SK-N-SH (cell line): ENCODE measurements around the gene NBEAL2. TPM values are rescaled to one million over a fixed set of nuclear protein-coding genes. Genes with fewer than 3 reads are reported as not detected.

Experiments
- CTCF ChIA-PET: fragments of 300-600, 350-600 bp; formaldehyde crosslinking; extraction: SDS; loops from one replicate; lab custom pipeline; 2021; lab: Yijun Ruan, JAX
- POLR2A ChIA-PET: fragments of 350-600 bp; sonication (Branson Sonifier 250); formaldehyde crosslinking; extraction: SDS; loops from one replicate; lab custom pipeline; 2020; ENCODE audit warnings: antibody characterized with exemption, inconsistent platforms; lab: Yijun Ruan, JAX
- DNase-seq: peaks from one replicate; pipeline ENCODE4 v3.0.0; 2012
- H2AFZ ChIP-seq: fragments of 200-600 bp; sonication (generic); 2 replicates; pipeline ENCODE4 v1.8.1; 2016; ENCODE audit warnings: antibody characterized with exemption, mild to moderate bottlenecking, low read depth
- H3F3A ChIP-seq: fragments of 200-600 bp; sonication (generic); replicated peaks from 2 replicates; pipeline ENCODE3; 2016; ENCODE audit warnings: antibody characterized with exemption, mild to moderate bottlenecking; ENCODE audit not compliant: insufficient read depth
- H3K27ac ChIP-seq, 2 experiments: fragments of 200-500 bp in 1 of 2; fragments of 200-600 bp in 1 of 2; sonication (Bioruptor generic) in 1 of 2; sonication (generic), shearing (Covaris generic) in 1 of 2; 2 replicates each; pipeline versions ENCODE4 v1.5.1 to v1.6.1; 2014 to 2016; ENCODE audit warnings: low read depth in 2 of 2, inconsistent platforms in 1 of 2, low read length in 1 of 2, mild to moderate bottlenecking in 1 of 2, mixed read lengths in 1 of 2
- H3K27me3 ChIP-seq: fragments of 200-600 bp; sonication (generic), shearing (Covaris generic); 2 replicates; pipeline ENCODE4 v1.6.1; 2016; ENCODE audit warnings: mixed run types; ENCODE audit not compliant: insufficient read depth
- H3K36me3 ChIP-seq, 2 experiments: fragments of 200-500 bp in 1 of 2; fragments of 200-600 bp in 1 of 2; sonication (Bioruptor generic) in 1 of 2; sonication (generic) in 1 of 2; replicated peaks in 1 of 2; 2 replicates each; pipeline versions ENCODE3 to v1.5.1; 2014 to 2016; ENCODE audit warnings: low read length in 1 of 2, mild to moderate bottlenecking in 1 of 2; ENCODE audit not compliant: insufficient read depth in 2 of 2, control insufficient read depth in 1 of 2
- H3K4me1 ChIP-seq, 2 experiments: fragments of 200-500 bp in 1 of 2; fragments of 200-600 bp in 1 of 2; sonication (Bioruptor generic) in 1 of 2; sonication (generic), shearing (Covaris generic) in 1 of 2; 2 replicates each; pipeline versions ENCODE4 v1.5.1 to v1.6.1; 2014 to 2016; ENCODE audit warnings: low read depth in 1 of 2, low read length in 1 of 2, mixed run types in 1 of 2; ENCODE audit not compliant: insufficient read depth in 2 of 2, control insufficient read depth in 1 of 2
- H3K4me2 ChIP-seq: fragments of 200-600 bp; sonication (generic), shearing (Covaris generic); 2 replicates; pipeline ENCODE4 v1.6.1; 2017; ENCODE audit warnings: mixed run types
- H3K4me3 ChIP-seq, 2 experiments: fragments of 200-500 bp in 1 of 2; fragments of 200-600 bp in 1 of 2; sonication (Bioruptor generic) in 1 of 2; sonication (generic), shearing (Covaris generic) in 1 of 2; 2 replicates each; pipeline versions ENCODE4 v1.5.1 to v1.8.1; 2014 to 2016; ENCODE audit warnings: low read depth in 2 of 2, inconsistent platforms in 1 of 2, low read length in 1 of 2, mild to moderate bottlenecking in 1 of 2, mixed read lengths in 1 of 2, moderate library complexity in 1 of 2
- H3K79me2 ChIP-seq: fragments of 200-600 bp; sonication (generic); 2 replicates; pipeline ENCODE4 v1.8.1; 2017; ENCODE audit warnings: mild to moderate bottlenecking; ENCODE audit not compliant: insufficient read depth
- H3K9ac ChIP-seq: fragments of 200-600 bp; sonication (generic); 2 replicates; pipeline ENCODE4 v1.6.1; 2017; ENCODE audit warnings: mixed run types
- H3K9me2 ChIP-seq: fragments of 200-600 bp; sonication (generic); 2 replicates; pipeline ENCODE4 v1.6.1; 2017; ENCODE audit warnings: mixed run types
- H3K9me3 ChIP-seq: fragments of 200-600 bp; sonication (generic); 2 replicates; pipeline ENCODE4 v1.6.1; 2017; ENCODE audit warnings: mixed run types, mild to moderate bottlenecking, moderate library complexity
- H4K20me1 ChIP-seq: fragments of 200-600 bp; sonication (generic); 2 replicates; pipeline ENCODE4 v1.6.1; 2017; ENCODE audit warnings: mild to moderate bottlenecking, mixed run types; ENCODE audit not compliant: insufficient read depth
- CHD2 ChIP-seq: fragments of 150-350 bp; IDR thresholded peaks from 2 replicates; pipeline ENCODE4 v1.6.1; 2018; ENCODE audit warnings: low read length; ENCODE audit not compliant: partially characterized antibody
- ELF1 ChIP-seq: IDR thresholded peaks from 2 replicates; pipeline ENCODE4 v1.4.0; 2012
- EP300 ChIP-seq, 2 experiments: IDR thresholded peaks; 2 replicates each; pipeline versions ENCODE4 v1.4.0 to v1.6.1; 2012; ENCODE audit warnings: borderline replicate concordance in 1 of 2, low read depth in 1 of 2, low read length in 1 of 2
- EZH2phosphoT487 ChIP-seq: fragments of 200-600 bp; sonication (generic); IDR thresholded peaks from 2 replicates; pipeline ENCODE4 v1.6.1; 2017; ENCODE audit warnings: low read depth, mixed run types, mild to moderate bottlenecking, antibody characterized with exemption, moderate library complexity, borderline replicate concordance
- FOSL2 ChIP-seq: IDR thresholded peaks from 2 replicates; pipeline ENCODE4 v1.4.0; 2012; ENCODE audit warnings: low read depth, mild to moderate bottlenecking, moderate library complexity, borderline replicate concordance
- FOXJ3 ChIP-seq: sonication (generic); formaldehyde crosslinking; IDR thresholded peaks from 2 replicates; pipeline ENCODE4 v1.5.1; 2020; ENCODE audit warnings: mild to moderate bottlenecking, missing genetic modification reagents
- GABPA ChIP-seq: IDR thresholded peaks from 2 replicates; pipeline ENCODE4 v1.4.0; 2012; ENCODE audit warnings: low read depth, mild to moderate bottlenecking
- GATA2 ChIP-seq: sonication (generic); formaldehyde crosslinking; IDR thresholded peaks from 2 replicates; pipeline ENCODE4 v1.5.0; 2020; ENCODE audit warnings: mild to moderate bottlenecking, missing genetic modification reagents
- MEF2A ChIP-seq: IDR thresholded peaks from 2 replicates; pipeline ENCODE4 v1.4.0; 2012; ENCODE audit warnings: low read depth, borderline replicate concordance
- RCOR1 ChIP-seq: fragments of 150-350 bp; IDR thresholded peaks from 2 replicates; pipeline ENCODE4 v1.6.1; 2017; ENCODE audit warnings: antibody characterized with exemption, low read length
- SIN3A ChIP-seq: IDR thresholded peaks from 2 replicates; pipeline ENCODE4 v1.6.1; 2012; ENCODE audit warnings: low read depth, mild to moderate bottlenecking, low read length, moderate library complexity, borderline replicate concordance
- SMC3 ChIP-seq: IDR thresholded peaks from 2 replicates; pipeline ENCODE4 v1.6.1; 2012; ENCODE audit warnings: low read depth, low read length, improper control_type of control experiment
- TAF1 ChIP-seq: IDR thresholded peaks from 2 replicates; pipeline ENCODE4 v1.6.1; 2012; ENCODE audit warnings: low read depth, mild to moderate bottlenecking, low read length, moderate library complexity, borderline replicate concordance
- WGBS: methylation state at CpG from one replicate; pipeline ENCODE4 v1.1.6; 2017; ENCODE audit warnings: low lambda C conversion rate; 5-methylcytosine and 5-hydroxymethylcytosine counted together
- polyA plus RNA-seq, 3 experiments: library from polyadenylated mRNA; depleted of rRNA; stranded (reverse); fragments of >200 nt; gene quantifications; 2 replicates each; pipeline ENCODE4 v1.2.3, GENCODE V29; 2012
- TF ChIP-seq, protein P1 (sequence below): fragments of 150-350 bp; IDR thresholded peaks from 2 replicates; pipeline ENCODE4 v1.6.1; 2017; ENCODE audit warnings: antibody characterized with exemption, low read length, low read depth, borderline replicate concordance
- TF ChIP-seq, protein P2 (sequence below): IDR thresholded peaks from 2 replicates; pipeline ENCODE4 v1.6.1; 2012; ENCODE audit warnings: mild to moderate bottlenecking, low read depth, low read length, moderate library complexity

The NBEAL2 gene
- polyA plus RNA-seq, 1 of the 3 experiments (the other 2 are of a cell fraction): 20.3 TPM

DNA sequence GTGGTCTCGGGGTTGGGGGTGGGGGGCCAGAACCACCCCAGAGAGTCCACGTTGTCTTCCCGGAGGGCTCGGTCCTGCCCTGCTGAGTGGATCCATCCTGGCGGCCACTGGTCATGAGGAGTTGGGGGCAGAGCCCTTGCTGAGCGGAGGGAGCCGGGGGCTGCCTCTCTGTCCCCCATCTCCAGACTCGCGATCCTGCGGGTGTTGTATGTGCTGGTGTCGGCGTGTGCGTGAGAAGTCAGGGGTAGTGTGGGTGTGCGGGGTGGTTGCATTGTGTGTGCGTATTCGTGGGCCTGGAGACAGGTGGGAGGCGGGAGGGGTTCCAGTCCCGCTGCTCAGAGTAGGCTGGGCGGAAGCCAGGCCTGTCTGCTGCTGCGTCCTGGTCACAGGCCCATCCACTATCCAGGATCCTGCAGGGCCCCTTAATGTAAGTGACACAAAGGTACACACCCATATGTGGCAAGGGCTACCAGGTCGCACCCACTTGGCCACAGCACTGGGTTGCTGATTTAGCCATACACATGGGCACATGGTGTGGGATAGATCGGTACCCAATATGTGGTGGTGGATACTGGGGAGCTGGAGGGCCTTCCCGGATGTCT lies 30.7 kb downstream of the NBEAL2 start:
- no peaks in the 10 kb centered on the region for H3F3A ChIP-seq
- POLR2A ChIA-PET: interaction anchor here (0.6 to 1.2 kb wide), 2 partner anchors 34 to 370 kb away, joined by 3 read pairs; partner anchors contain the start of gene PTPN23
- 90% methylated on average over 19 of the region's 23 CpGs for WGBS
- no peak overlapping the region for H3K27ac ChIP-seq
- CTCF ChIA-PET: interaction anchor here (1.0 to 2.2 kb wide), 3 partner anchors 40 to 100 kb away, joined by 3 to 5 read pairs (median 3); no protein-coding TSS in a partner anchor
- no peaks in the 10 kb centered on the region for H4K20me1 ChIP-seq
- no peaks in the 10 kb centered on the region for H3K27me3 ChIP-seq
- H3K4me2 ChIP-seq: peak overlapping the region; percentile 89; the same call in 1 of the 2 replicates
- no peak for TF ChIP-seq GATA2 (CRISPR knock-in tag)
- TF ChIP-seq MEF2A: no peak
- TF ChIP-seq ELF1: no peak
- TF ChIP-seq GABPA: no peak
- TF ChIP-seq, protein P1, sequence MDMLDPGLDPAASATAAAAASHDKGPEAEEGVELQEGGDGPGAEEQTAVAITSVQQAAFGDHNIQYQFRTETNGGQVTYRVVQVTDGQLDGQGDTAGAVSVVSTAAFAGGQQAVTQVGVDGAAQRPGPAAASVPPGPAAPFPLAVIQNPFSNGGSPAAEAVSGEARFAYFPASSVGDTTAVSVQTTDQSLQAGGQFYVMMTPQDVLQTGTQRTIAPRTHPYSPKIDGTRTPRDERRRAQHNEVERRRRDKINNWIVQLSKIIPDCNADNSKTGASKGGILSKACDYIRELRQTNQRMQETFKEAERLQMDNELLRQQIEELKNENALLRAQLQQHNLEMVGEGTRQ: no peak
- TF ChIP-seq TAF1: no peak
- no peak for TF ChIP-seq FOXJ3 (CRISPR knock-in tag)
- no peak for TF ChIP-seq EZH2phosphoT487
- TF ChIP-seq, protein P2, sequence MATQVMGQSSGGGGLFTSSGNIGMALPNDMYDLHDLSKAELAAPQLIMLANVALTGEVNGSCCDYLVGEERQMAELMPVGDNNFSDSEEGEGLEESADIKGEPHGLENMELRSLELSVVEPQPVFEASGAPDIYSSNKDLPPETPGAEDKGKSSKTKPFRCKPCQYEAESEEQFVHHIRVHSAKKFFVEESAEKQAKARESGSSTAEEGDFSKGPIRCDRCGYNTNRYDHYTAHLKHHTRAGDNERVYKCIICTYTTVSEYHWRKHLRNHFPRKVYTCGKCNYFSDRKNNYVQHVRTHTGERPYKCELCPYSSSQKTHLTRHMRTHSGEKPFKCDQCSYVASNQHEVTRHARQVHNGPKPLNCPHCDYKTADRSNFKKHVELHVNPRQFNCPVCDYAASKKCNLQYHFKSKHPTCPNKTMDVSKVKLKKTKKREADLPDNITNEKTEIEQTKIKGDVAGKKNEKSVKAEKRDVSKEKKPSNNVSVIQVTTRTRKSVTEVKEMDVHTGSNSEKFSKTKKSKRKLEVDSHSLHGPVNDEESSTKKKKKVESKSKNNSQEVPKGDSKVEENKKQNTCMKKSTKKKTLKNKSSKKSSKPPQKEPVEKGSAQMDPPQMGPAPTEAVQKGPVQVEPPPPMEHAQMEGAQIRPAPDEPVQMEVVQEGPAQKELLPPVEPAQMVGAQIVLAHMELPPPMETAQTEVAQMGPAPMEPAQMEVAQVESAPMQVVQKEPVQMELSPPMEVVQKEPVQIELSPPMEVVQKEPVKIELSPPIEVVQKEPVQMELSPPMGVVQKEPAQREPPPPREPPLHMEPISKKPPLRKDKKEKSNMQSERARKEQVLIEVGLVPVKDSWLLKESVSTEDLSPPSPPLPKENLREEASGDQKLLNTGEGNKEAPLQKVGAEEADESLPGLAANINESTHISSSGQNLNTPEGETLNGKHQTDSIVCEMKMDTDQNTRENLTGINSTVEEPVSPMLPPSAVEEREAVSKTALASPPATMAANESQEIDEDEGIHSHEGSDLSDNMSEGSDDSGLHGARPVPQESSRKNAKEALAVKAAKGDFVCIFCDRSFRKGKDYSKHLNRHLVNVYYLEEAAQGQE: no peak
- no peak for TF ChIP-seq SIN3A
- no peaks in the 10 kb centered on the region for H3K9me2 ChIP-seq
- no peak overlapping the region for H3K9ac ChIP-seq
- H3K36me3 ChIP-seq: peaks cover 0 to 12% of the 10 kb centered on the region in 2 experiments
- H2AFZ ChIP-seq: peak overlapping the region; percentile 87; the same call in 1 of the 2 replicates
- H3K9me3 ChIP-seq: no peaks in the 10 kb centered on the region
- DNase-seq: no peak
- peak overlapping the region in 1 of 2 experiments; percentile 48; a peak in 1 of 4 replicates for H3K4me3 ChIP-seq
- peaks cover 0 to 15% of the 10 kb centered on the region in 2 experiments; a peak in 1 of 4 replicates for H3K4me1 ChIP-seq
- H3K79me2 ChIP-seq: no peaks in the 10 kb centered on the region

DNA sequence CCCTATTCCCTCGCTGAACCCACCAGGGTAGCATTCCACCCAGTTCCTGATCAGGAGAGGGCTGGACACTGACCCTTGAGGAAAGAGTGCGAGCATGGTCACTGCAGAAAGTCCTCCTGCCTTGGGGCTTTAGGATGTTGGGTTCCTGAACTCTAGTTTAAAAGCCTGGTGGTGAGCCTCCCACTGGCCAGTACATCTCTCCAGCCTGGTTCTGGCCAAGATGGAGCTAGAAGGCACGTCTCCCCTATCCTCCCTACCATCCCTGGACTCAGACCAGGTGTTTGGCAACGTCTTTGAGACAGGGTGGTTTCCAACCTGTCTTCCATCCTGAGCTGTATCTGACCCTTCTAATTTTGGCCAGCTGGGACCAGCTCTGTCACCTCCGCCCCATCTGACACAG lies 31.4 kb downstream of the NBEAL2 start:
- TF ChIP-seq RCOR1 (no peak), SMC3 (no peak), FOSL2 (no peak), GABPA (no peak), EP300 (IDR thresholded peaks at IDR 0.05; ENCODE audit: borderline replicate concordance in 1 of 2, low read depth in 1 of 2, low read length in 1 of 2) (no peak), CHD2 (no peak)
- TF ChIP-seq, protein P2: no peak
- no peak overlapping the region for H3K9ac ChIP-seq

More for the DNA sequence above, 31.4 kb downstream of the NBEAL2 start:
- Histone ChIP-seq H3K36me3 (peaks cover 0 to 11% of the 10 kb centered on the region in 2 experiments), H3K27me3 (no peaks in the 10 kb centered on the region), H3K9me2 (no peaks in the 10 kb centered on the region), H2AFZ (no peak overlapping the region), H4K20me1 (no peaks in the 10 kb centered on the region), H3K79me2 (no peaks in the 10 kb centered on the region), H3K27ac (no peak overlapping the region), H3K4me3 (no peak overlapping the region), H3K4me1 (peaks cover 0 to 15% of the 10 kb centered on the region in 2 experiments; a peak in 1 of 4 replicates), H3K9me3 (no peaks in the 10 kb centered on the region), H3F3A (no peaks in the 10 kb centered on the region), H3K4me2 (no peak overlapping the region)
- POLR2A ChIA-PET: no interaction called here
- CTCF ChIA-PET: interaction anchor here (0.9 to 2.2 kb wide), 3 partner anchors 14 to 101 kb away, joined by 3 to 5 read pairs (median 3); no protein-coding TSS in a partner anchor
- 92% methylated on average over 4 of the region's 5 CpGs for WGBS
- no peak for DNase-seq
